HCT116 (cell line): Measurements from ENCODE around the gene DGKB. TPM values are rescaled to one million over a fixed set of nuclear protein-coding genes. Genes with fewer than 3 reads are reported as not detected.

Source experiments
- ATAC-seq: fragments of 200-7000 bp; cut with Tn5 transposase; 2 replicates; pipeline ENCODE4 v1.9.1; 2020; ENCODE audit warnings: mild to moderate bottlenecking, moderate library complexity
- BruUV-seq: library from RNA; stranded (reverse); fragments of 400-500 nt; replicated peaks from 2 replicates; lab custom pipeline; 2021; lab: Mats Ljungman, UMichigan
- CTCF ChIA-PET: fragments of 300-600 bp; sonication (Branson Sonifier 250); formaldehyde crosslinking; loops from one replicate; lab custom pipeline; 2021; ENCODE audit warnings: antibody characterized with exemption; lab: Charles Lee
- POLR2A ChIA-PET: fragments of 300-600, 350-600 bp; sonication (Branson Sonifier 250); formaldehyde crosslinking; loops from one replicate; lab custom pipeline; 2021; ENCODE audit warnings: antibody characterized with exemption; lab: Charles Lee
- RAD21 ChIA-PET, 2 experiments: fragments of 300-600 bp; sonication (Branson Sonifier 250); formaldehyde crosslinking; loops; one replicate each; lab custom pipeline; 2023; ENCODE audit warnings: low total read pairs in 2 of 2; ENCODE audit not compliant: uncharacterized antibody in 2 of 2, unreplicated experiment in 2 of 2, low non-redundant PET in 1 of 2; lab: Charles Lee
- DNase-seq: peaks from one replicate; pipeline ENCODE4 v3.0.0-alpha.2; 2010; ENCODE audit warnings: low read depth, low spot score
- H2AFZ ChIP-seq: fragments of 200-600 bp; shearing (Covaris generic), sonication (generic); 2 replicates; pipeline ENCODE4 v1.6.1; 2017; ENCODE audit warnings: low read depth, mixed run types, mixed read lengths, antibody characterized with exemption, low read length; ENCODE audit not compliant: poor library complexity, severe bottlenecking
- H3K27ac ChIP-seq: 2 replicates; pipeline ENCODE4 v1.5.1; 2012; ENCODE audit warnings: low read depth, low read length
- H3K27me3 ChIP-seq: fragments of 200-600 bp; sonication (generic); 2 replicates; pipeline ENCODE4 v1.6.1; 2016; ENCODE audit warnings: mixed run types, low read length, mixed read lengths; ENCODE audit not compliant: insufficient read depth
- H3K36me3 ChIP-seq, 2 experiments: fragments of 200-500 bp in 1 of 2; fragments of 200-600 bp in 1 of 2; sonication (Bioruptor generic) in 1 of 2; sonication (generic) in 1 of 2; 2 replicates each; pipeline versions ENCODE4 v1.5.1 to v1.6.1; 2014 to 2016; ENCODE audit warnings: low read length in 2 of 2, inconsistent platforms in 1 of 2, mixed read lengths in 1 of 2, mixed run types in 1 of 2; ENCODE audit not compliant: insufficient read depth in 2 of 2, control insufficient read depth in 1 of 2
- H3K4me1 ChIP-seq, 2 experiments: fragments of 200-600 bp in 1 of 2; sonication (generic) in 1 of 2; 2 replicates each; pipeline versions ENCODE4 v1.5.1 to v1.6.1; 2012 to 2017; ENCODE audit warnings: low read length in 2 of 2, inconsistent platforms in 1 of 2, mild to moderate bottlenecking in 1 of 2, mixed read lengths in 1 of 2, mixed run types in 1 of 2, moderate library complexity in 1 of 2; ENCODE audit not compliant: insufficient read depth in 2 of 2, control insufficient read depth in 1 of 2
- H3K4me2 ChIP-seq: fragments of 200-600 bp; sonication (generic); 2 replicates; pipeline ENCODE4 v1.6.1; 2017; ENCODE audit warnings: mixed run types, low read length, mixed read lengths
- H3K4me3 ChIP-seq, 2 experiments: fragments of 200-600 bp in 1 of 2; sonication (generic) in 1 of 2; replicated peaks in 1 of 2; 2 replicates each; pipeline ENCODE4 v1.5.1; 2011 to 2016; ENCODE audit warnings: low read length in 2 of 2, control low read depth in 1 of 2, low read depth in 1 of 2, mild to moderate bottlenecking in 1 of 2, mixed read lengths in 1 of 2, mixed run types in 1 of 2
- H3K79me2 ChIP-seq: fragments of 200-600 bp; sonication (generic); 2 replicates; pipeline ENCODE4 v1.6.1; 2017; ENCODE audit warnings: mild to moderate bottlenecking, mixed run types, low read length, moderate library complexity, mixed read lengths; ENCODE audit not compliant: insufficient read depth
- H3K9ac ChIP-seq: fragments of 200-600 bp; sonication (generic); 2 replicates; pipeline ENCODE4 v1.6.1; 2016; ENCODE audit warnings: low read length, mixed read lengths
- H3K9me2 ChIP-seq: fragments of 200-600 bp; sonication (generic), shearing (Covaris generic); 2 replicates; pipeline ENCODE4 v1.6.1; 2017; ENCODE audit warnings: mixed run types, mild to moderate bottlenecking, moderate library complexity; ENCODE audit not compliant: insufficient read depth
- H3K9me3 ChIP-seq, 2 experiments: fragments of 200-500 bp in 1 of 2; fragments of 200-600 bp in 1 of 2; sonication (Bioruptor generic) in 1 of 2; sonication (generic) in 1 of 2; 2 replicates each; pipeline ENCODE4 v1.6.1; 2014 to 2017; ENCODE audit warnings: low read length in 2 of 2, mixed read lengths in 2 of 2, inconsistent platforms in 1 of 2, low read depth in 1 of 2, mild to moderate bottlenecking in 1 of 2, mixed run types in 1 of 2, moderate library complexity in 1 of 2; ENCODE audit not compliant: control insufficient read depth in 1 of 2, insufficient read depth in 1 of 2
- H4K20me1 ChIP-seq: fragments of 200-600 bp; sonication (generic), shearing (Covaris generic); 2 replicates; pipeline ENCODE4 v1.6.1; 2017; ENCODE audit warnings: mixed run types, mild to moderate bottlenecking, moderate library complexity; ENCODE audit not compliant: insufficient read depth
- ATF3 ChIP-seq: IDR thresholded peaks from 2 replicates; pipeline ENCODE4 v1.6.1; 2012
- CBX3 ChIP-seq: IDR thresholded peaks from 2 replicates; pipeline ENCODE4 v1.6.1; 2012; ENCODE audit warnings: low read depth
- CTCF ChIP-seq, 3 experiments: fragments of 200-600 bp in 1 of 3; sonication (generic) in 1 of 3; IDR thresholded peaks in 2 of 3; conservative IDR thresholded peaks in 1 of 3; 2 replicates each; pipeline ENCODE4 v1.5.1; 2012 to 2017; ENCODE audit warnings: low read depth in 2 of 3, low read length in 2 of 3, antibody characterized with exemption in 1 of 3, borderline replicate concordance in 1 of 3, control low read depth in 1 of 3, mild to moderate bottlenecking in 1 of 3, mixed read lengths in 1 of 3, mixed run types in 1 of 3, moderate library complexity in 1 of 3; ENCODE audit not compliant: insufficient read depth in 1 of 3
- EGR1 ChIP-seq: IDR thresholded peaks from 2 replicates; pipeline ENCODE4 v1.6.1; 2012; ENCODE audit warnings: low read depth
- ELF1 ChIP-seq: IDR thresholded peaks from 2 replicates; pipeline ENCODE4 v1.6.1; 2012; ENCODE audit warnings: low read depth, borderline replicate concordance
- EZH2 ChIP-seq: fragments of 200-600 bp; sonication (generic); IDR thresholded peaks from 2 replicates; pipeline ENCODE4 v1.6.1; 2017; ENCODE audit warnings: antibody characterized with exemption, mixed run types
- JUND ChIP-seq: IDR thresholded peaks from 2 replicates; pipeline ENCODE4 v1.6.1; 2012
- MAX ChIP-seq: IDR thresholded peaks from 2 replicates; pipeline ENCODE4 v1.6.1; 2012
- POLR2A ChIP-seq: IDR thresholded peaks from 2 replicates; pipeline ENCODE4 v1.7.0; 2011; ENCODE audit warnings: borderline replicate concordance; ENCODE audit not compliant: insufficient read depth, insufficient read length; ENCODE audit errors: extremely low read depth
- RAD21 ChIP-seq: IDR thresholded peaks from 2 replicates; pipeline ENCODE4 v1.6.1; 2012; ENCODE audit warnings: low read depth, mild to moderate bottlenecking
- REST ChIP-seq: IDR thresholded peaks from 2 replicates; pipeline ENCODE4 v1.6.1; 2012; ENCODE audit warnings: low read depth
- SRF ChIP-seq: IDR thresholded peaks from 2 replicates; pipeline ENCODE4 v1.6.1; 2012; ENCODE audit warnings: low read depth
- TCF7L2 ChIP-seq: IDR thresholded peaks from 2 replicates; pipeline ENCODE4 v1.7.0; 2011; ENCODE audit warnings: borderline replicate concordance, inconsistent platforms; ENCODE audit not compliant: insufficient read depth, insufficient read length; ENCODE audit errors: extremely low read depth
- YY1 ChIP-seq: IDR thresholded peaks from 2 replicates; pipeline ENCODE4 v1.6.1; 2011; ENCODE audit warnings: low read length, low read depth, moderate library complexity, mild to moderate bottlenecking; ENCODE audit not compliant: insufficient replicate concordance; ENCODE audit errors: extremely low read depth
- ZBTB33 ChIP-seq: IDR thresholded peaks from 2 replicates; pipeline ENCODE4 v1.6.1; 2011; ENCODE audit warnings: mild to moderate bottlenecking, low read length, moderate library complexity; ENCODE audit not compliant: insufficient replicate concordance; ENCODE audit errors: extremely low read depth
- ZNF274 ChIP-seq: fragments of 200-500 bp; sonication (Bioruptor generic); IDR thresholded peaks from 2 replicates; pipeline ENCODE4 v1.6.1; 2014; ENCODE audit warnings: mild to moderate bottlenecking, low read depth, low read length, inconsistent platforms
- intact Hi-C: fragments of 100-400 bp; cut with micrococcal nuclease; formaldehyde crosslinking; loops from 2 replicates; pipeline ENCODE4 v1.10.0; 2022
- total RNA-seq: library from RNA; stranded (reverse); gene quantifications from one replicate; pipeline ENCODE4 v1.2.1, GENCODE V29; 2021; ENCODE audit not compliant: unreplicated experiment

DGKB gene
- total RNA-seq, 1 experiment from 2014 or later, result 0.05 TPM

GRCh38 chr7:14507617-14508016 is 394.9 kb downstream of the DGKB start:
- H3K4me1 ChIP-seq, result no peaks in the 10 kb centered on the region
- H4K20me1 ChIP-seq, result no peaks in the 10 kb centered on the region
- ATAC-seq, result no peak
- no peaks in the 10 kb centered on the region; the same call in 1 of the 2 replicates for H3K9me2 ChIP-seq
- no peak overlapping the region for H3K4me3 ChIP-seq
- TF ChIP-seq ELF1 (no peak), MAX (no peak), CTCF (IDR thresholded peaks at IDR 0.05 in 2 of 3, conservative IDR thresholded peaks at IDR 0.05 in 1 of 3; ENCODE audit: borderline replicate concordance in 1 of 3, insufficient read depth in 1 of 3, low read depth in 2 of 3, low read length in 2 of 3) (no peak), RAD21 (no peak), EZH2 (no peak), SRF (no peak), ZNF274 (no peak), REST (no peak), YY1 (no peak), CBX3 (no peak), POLR2A (no peak), ATF3 (no peak), ZBTB33 (no peak), TCF7L2 (no peak), EGR1 (no peak), JUND (no peak)
- H3K27me3 ChIP-seq, result no peaks in the 10 kb centered on the region
- BruUV-seq, result no TSS peak
- H3K36me3 ChIP-seq, result no peaks in the 10 kb centered on the region
- intact Hi-C loops, result no loop called here
- ChIA-PET RAD21 (no interaction called here), POLR2A (no interaction called here), CTCF (no interaction called here)
- H3K9ac ChIP-seq, result no peak overlapping the region
- no peaks in the 10 kb centered on the region for H3K79me2 ChIP-seq
- no peak overlapping the region for H2AFZ ChIP-seq
- H3K4me2 ChIP-seq, result no peak overlapping the region
- H3K27ac ChIP-seq, result no peak overlapping the region
- H3K9me3 ChIP-seq, result no peaks in the 10 kb centered on the region
- DNase-seq, result no peak
